Mucosa of descending colon (tissue), 3 donors: ENCODE results near the gene TAF4. TPM values are rescaled to one million over a fixed set of nuclear protein-coding genes. Genes with fewer than 3 reads are reported as not detected.
A peak's percentile ranks its signal among the peaks of the same experiment; 100 is the strongest.
"Not testable (repeated sequence)": the region's sequence is repeated elsewhere in the genome, so short reads cannot be mapped to it uniquely, and the experiment has no call there.

ENCODE experiments used
- ATAC-seq: fragments of 200-7000 bp; cut with Tn5 transposase; one replicate; pipeline ENCODE4 v1.9.1; 2020; ENCODE audit warnings: mild to moderate bottlenecking, moderate library complexity
- DNase-seq, 3 donors: peaks; one replicate each; pipeline ENCODE4 v3.0.0-alpha.2; 2020
- H3K36me3 ChIP-seq: fragments of 200-600 bp; one replicate; pipeline ENCODE4 v1.8.0; 2021; ENCODE audit warnings: low read depth, mild to moderate bottlenecking
- H3K4me1 ChIP-seq: fragments of 200-600 bp; one replicate; pipeline ENCODE4 v1.8.0; 2021; ENCODE audit warnings: low read depth, mild to moderate bottlenecking
- H3K4me3 ChIP-seq: fragments of 200-600 bp; one replicate; pipeline ENCODE4 v1.8.0; 2021; ENCODE audit warnings: mild to moderate bottlenecking
- H3K9me3 ChIP-seq: fragments of 200-600 bp; one replicate; pipeline ENCODE4 v1.8.0; 2021; ENCODE audit warnings: mild to moderate bottlenecking
- intact Hi-C, 2 donors: fragments of 100-400 bp; cut with DNase I in 1 of 2; cut with micrococcal nuclease in 1 of 2; formaldehyde crosslinking; loops; one replicate each; pipeline versions ENCODE4 v1.11.0 to v1.11.1; 2022; cut with DNase I, micrococcal nuclease
- total RNA-seq, 3 donors: library from RNA; stranded (reverse); fragmentation: NEBNext Ultra II Directional in 2 of 3; extraction: Animal tissue kit (Norgen Biotek cat#: 25700) in 2 of 3; gene quantifications; one replicate each; pipeline versions ENCODE4 v1.2.1 to v1.2.4, GENCODE V29; 2021 to 2023
- TF ChIP-seq, protein P1 (sequence below): fragments of 200-600 bp; IDR thresholded peaks from one replicate; pipeline ENCODE4 v1.8.0; 2022; ENCODE audit warnings: antibody characterized with exemption, mild to moderate bottlenecking
- donor health status: DM: no; HTN: no; CAD: no; lungs with moderate emphysema.
- donor health status: DM: no; HTN: no; CAD: no.
- donor health status: DM: no; HTN: yes; CAD: no.

Gene TAF4
- total RNA-seq, 3 donors from 2014 or later = 23.8 to 28.3 (median 27.5) TPM

DNA sequence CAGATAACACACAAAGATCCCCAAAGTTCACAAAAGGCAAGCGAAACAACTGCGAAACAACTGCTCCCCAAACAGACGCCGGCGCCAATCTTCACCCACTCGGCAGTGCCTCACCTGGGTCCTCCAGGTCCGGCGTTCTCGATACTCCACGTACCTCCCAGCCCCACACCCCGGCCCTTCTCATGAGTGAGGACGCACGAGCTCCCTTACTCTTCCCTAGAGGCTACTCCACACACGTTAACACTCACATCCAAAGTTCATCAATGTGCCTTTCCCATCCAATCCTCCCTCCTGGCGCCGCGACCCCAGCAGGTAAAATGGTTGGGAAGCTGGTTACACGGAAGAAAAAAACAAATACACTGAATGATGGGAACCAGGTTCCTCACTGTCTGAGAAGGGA is 77.0 kb downstream of the TAF4 start:
- TF ChIP-seq, protein P1, sequence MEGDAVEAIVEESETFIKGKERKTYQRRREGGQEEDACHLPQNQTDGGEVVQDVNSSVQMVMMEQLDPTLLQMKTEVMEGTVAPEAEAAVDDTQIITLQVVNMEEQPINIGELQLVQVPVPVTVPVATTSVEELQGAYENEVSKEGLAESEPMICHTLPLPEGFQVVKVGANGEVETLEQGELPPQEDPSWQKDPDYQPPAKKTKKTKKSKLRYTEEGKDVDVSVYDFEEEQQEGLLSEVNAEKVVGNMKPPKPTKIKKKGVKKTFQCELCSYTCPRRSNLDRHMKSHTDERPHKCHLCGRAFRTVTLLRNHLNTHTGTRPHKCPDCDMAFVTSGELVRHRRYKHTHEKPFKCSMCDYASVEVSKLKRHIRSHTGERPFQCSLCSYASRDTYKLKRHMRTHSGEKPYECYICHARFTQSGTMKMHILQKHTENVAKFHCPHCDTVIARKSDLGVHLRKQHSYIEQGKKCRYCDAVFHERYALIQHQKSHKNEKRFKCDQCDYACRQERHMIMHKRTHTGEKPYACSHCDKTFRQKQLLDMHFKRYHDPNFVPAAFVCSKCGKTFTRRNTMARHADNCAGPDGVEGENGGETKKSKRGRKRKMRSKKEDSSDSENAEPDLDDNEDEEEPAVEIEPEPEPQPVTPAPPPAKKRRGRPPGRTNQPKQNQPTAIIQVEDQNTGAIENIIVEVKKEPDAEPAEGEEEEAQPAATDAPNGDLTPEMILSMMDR = no peak
- Histone ChIP-seq H3K9me3 (peaks cover 9% of the 10 kb centered on the region), H3K4me3 (no peak overlapping the region), H3K36me3 (no peaks in the 10 kb centered on the region), H3K4me1 (no peaks in the 10 kb centered on the region)
- no peak for ATAC-seq
- DNase-seq = peak in 1 of 3 donors; percentile 15
- intact Hi-C loops = no loop called here

DNA sequence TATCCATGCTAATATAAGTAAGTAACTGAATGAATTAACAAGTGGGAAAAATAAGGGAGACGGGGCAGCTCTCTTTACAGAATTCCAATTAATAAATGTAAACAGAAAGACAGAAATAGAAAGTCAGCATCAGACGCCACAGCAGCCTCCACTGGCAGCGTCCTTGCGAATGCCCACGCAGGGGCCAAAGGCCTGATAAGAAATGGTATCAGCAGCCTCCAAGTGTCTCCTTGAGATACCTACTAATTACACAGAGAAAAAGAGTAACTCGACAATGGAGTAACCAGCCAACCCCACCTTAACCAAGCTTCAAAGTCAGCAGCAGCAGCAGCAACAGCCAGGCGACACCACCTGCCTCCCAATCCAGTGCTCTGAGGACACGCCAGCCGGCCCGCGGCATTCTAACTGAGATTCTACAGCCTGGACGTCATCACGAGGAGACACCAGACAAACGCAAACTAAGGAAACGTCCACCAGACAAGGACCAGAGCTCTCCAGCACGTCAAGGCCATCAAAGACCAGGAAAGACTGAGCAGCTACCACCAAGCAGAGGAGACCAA is 78.8 kb downstream of the TAF4 start:
- Histone ChIP-seq H3K9me3 (peaks cover 7% of the 10 kb centered on the region), H3K36me3 (no peaks in the 10 kb centered on the region), H3K4me3 (no peak overlapping the region), H3K4me1 (no peaks in the 10 kb centered on the region)
- no peak for ATAC-seq
- TF ChIP-seq, protein P1 = no peak
- intact Hi-C loops = no loop called here
- peak in 1 of 3 donors; percentile 22 for DNase-seq

DNA sequence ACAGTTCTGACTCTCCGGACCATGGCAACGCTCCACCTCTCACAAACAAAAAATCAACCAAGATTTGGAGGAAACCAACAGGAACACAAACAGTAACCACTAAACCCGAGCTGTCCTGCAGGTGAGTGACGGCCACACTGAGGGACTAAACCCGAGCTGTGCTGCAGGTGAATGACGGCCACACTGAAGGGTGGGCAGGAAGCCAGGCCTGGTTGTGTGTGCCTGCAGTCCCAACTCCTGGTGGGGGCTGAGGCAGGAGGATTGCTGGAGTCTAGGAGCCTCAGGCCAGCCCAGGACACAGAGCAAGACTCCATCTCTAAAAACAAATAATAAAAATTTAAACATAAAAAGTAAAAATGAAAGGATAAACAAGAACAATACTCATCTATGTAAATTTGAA is 80.6 kb downstream of the TAF4 start:
- no peak overlapping the region for H3K4me3 ChIP-seq
- intact Hi-C loops = no loop called here
- no peaks in the 10 kb centered on the region for H3K36me3 ChIP-seq
- no peaks in the 10 kb centered on the region for H3K4me1 ChIP-seq
- no peaks in the 10 kb centered on the region for H3K9me3 ChIP-seq
- TF ChIP-seq, protein P1 = no peak
- no peak for ATAC-seq
- peak in 1 of 3 donors; percentile 31 for DNase-seq

DNA sequence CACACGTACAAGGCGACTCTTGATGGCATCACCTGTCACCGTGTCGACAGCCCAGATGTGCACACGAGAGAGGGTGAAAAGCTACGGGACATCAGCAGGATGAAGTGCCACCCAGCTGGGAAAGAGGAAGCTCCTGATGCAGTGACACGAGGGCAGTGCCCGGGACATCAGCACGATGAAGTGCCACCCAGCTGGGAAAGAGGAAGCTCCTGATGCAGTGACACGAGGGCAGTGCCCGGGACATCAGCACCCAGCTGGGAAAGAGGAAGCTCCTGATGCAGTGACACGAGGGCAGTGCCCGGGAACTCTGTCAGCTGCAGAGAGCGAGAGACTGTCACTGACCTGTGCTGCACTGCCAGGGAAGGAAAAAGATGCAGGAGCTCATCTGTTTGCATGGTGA is 81.2 kb downstream of the TAF4 start:
- H3K9me3 ChIP-seq, H3K4me1 ChIP-seq, H3K36me3 ChIP-seq, intact Hi-C loops, ATAC-seq, H3K4me3 ChIP-seq: not testable (repeated sequence)
- DNase-seq = peak in 1 of 3 donors; percentile 33

DNA sequence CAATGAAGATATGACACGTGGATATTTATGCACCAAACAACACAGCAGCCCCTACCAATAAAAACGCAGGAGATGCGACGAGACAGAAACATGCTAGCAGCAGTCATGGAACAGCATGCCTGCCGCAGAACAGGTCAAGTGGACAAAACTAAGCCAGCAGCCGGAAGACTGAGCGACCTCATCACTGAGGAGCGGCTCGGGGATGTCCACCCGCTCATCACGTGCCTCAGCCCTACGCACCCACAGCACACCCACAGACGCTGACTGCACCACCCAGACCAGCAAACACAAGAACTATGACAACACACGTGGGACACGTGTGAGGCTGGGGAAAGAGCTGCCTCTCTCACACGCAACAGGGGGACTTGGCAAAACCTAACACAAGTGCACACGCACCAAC is 81.7 kb downstream of the TAF4 start:
- ATAC-seq = no peak
- intact Hi-C loops = no loop called here

DNA sequence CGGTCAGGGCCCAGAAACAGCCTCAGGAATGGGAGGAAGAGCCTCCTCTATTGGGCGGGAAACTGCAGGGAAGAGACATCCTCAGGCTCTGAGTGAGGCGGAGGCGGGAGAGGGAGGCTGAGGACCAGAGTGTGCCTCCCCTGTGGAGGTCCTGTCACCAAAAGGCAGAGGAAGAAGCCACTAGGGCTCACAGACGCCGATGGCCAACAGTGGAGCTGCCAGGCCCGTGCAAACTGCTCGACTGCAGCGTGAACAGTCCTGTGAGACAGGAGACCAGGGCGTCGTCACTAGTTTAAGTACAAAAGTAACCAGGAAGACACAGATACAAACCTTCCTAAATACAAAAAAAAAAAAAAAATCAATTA is 82.7 kb downstream of the TAF4 start:
- no peak for DNase-seq
- no peak for ATAC-seq
- no peaks in the 10 kb centered on the region for H3K36me3 ChIP-seq
- no peaks in the 10 kb centered on the region for H3K9me3 ChIP-seq
- no peak overlapping the region for H3K4me3 ChIP-seq
- H3K4me1 ChIP-seq = no peaks in the 10 kb centered on the region
- TF ChIP-seq, protein P1 = no peak
- intact Hi-C loops = no loop called here

More for the DNA sequence above, 81.7 kb downstream of the TAF4 start:
- Histone ChIP-seq H3K4me1 (no peaks in the 10 kb centered on the region), H3K9me3 (no peaks in the 10 kb centered on the region), H3K36me3 (no peaks in the 10 kb centered on the region), H3K4me3 (no peak overlapping the region)
- DNase-seq = peak in 1 of 3 donors; percentile 14
- TF ChIP-seq, protein P1 = no peak
